ENCODE results near the gene MAN2A1. TPM values are rescaled to one million over a fixed set of nuclear protein-coding genes. Genes with fewer than 3 reads are reported as not detected.

MAN2A1 gene
- polyA plus RNA-seq, 2 of the 4 experiments (the other 2 are of a cell fraction): 15.8 to 51.5 TPM

DNA sequence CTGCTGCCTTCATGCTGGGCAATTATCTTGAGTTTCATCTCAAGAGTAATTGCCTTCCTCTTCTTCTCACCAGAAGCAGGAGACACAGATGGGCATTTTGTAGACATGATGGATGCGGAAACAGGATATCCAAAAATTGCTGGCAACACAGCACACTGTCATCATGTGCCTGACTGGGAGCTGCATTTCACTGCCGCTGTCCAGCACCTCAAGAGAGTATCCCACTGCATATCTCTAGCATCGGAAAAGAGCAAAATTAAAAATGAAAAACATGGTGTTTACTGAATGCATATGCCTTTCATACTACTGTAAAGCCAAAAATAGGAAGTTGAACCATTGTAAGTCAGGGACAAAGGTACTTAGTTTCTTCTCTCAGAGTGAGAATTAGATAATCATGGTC lies 210.7 kb downstream of the MAN2A1 start:
- DNase-seq (ENCODE audit: low read depth in 1 of 2, low spot score in 1 of 2) (no peak), FAIRE-seq (no peak), ATAC-seq (no peak)
- POLR2A ChIA-PET: no interaction called here
- Histone ChIP-seq H3K4me2 (no peak overlapping the region), H3K9me3 (no peaks in the 10 kb centered on the region), H3K4me1 (no peaks in the 10 kb centered on the region; the same call in 2 of the 3 replicates), H3K27ac (no peak overlapping the region), H3K4me3 (no peak overlapping the region)
- TF ChIP-seq, protein P1, sequence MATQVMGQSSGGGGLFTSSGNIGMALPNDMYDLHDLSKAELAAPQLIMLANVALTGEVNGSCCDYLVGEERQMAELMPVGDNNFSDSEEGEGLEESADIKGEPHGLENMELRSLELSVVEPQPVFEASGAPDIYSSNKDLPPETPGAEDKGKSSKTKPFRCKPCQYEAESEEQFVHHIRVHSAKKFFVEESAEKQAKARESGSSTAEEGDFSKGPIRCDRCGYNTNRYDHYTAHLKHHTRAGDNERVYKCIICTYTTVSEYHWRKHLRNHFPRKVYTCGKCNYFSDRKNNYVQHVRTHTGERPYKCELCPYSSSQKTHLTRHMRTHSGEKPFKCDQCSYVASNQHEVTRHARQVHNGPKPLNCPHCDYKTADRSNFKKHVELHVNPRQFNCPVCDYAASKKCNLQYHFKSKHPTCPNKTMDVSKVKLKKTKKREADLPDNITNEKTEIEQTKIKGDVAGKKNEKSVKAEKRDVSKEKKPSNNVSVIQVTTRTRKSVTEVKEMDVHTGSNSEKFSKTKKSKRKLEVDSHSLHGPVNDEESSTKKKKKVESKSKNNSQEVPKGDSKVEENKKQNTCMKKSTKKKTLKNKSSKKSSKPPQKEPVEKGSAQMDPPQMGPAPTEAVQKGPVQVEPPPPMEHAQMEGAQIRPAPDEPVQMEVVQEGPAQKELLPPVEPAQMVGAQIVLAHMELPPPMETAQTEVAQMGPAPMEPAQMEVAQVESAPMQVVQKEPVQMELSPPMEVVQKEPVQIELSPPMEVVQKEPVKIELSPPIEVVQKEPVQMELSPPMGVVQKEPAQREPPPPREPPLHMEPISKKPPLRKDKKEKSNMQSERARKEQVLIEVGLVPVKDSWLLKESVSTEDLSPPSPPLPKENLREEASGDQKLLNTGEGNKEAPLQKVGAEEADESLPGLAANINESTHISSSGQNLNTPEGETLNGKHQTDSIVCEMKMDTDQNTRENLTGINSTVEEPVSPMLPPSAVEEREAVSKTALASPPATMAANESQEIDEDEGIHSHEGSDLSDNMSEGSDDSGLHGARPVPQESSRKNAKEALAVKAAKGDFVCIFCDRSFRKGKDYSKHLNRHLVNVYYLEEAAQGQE (IDR thresholded peaks at IDR 0.05): peak; percentile 36; the same call in 1 of the 2 replicates
- no peak for TF ChIP-seq HDAC2 (IDR thresholded peaks at IDR 0.05)
- TF ChIP-seq FOSL2 (IDR thresholded peaks at IDR 0.05): no peak
- TF ChIP-seq FOSL2 (CRISPR knock-in tag; IDR thresholded peaks at IDR 0.05): no peak
- no peak for TF ChIP-seq CBX2 (IDR thresholded peaks at IDR 0.05; ENCODE audit: borderline replicate concordance, low read depth)
- WGBS (ENCODE audit: missing lambda C conversion rate): 76% methylated on average over 3 of the region's 3 CpGs
- CTCF ChIA-PET: interaction anchor here (1.2 kb wide), 1 partner anchor 12 kb away, joined by 3 read pairs; no protein-coding TSS in a partner anchor

DNA sequence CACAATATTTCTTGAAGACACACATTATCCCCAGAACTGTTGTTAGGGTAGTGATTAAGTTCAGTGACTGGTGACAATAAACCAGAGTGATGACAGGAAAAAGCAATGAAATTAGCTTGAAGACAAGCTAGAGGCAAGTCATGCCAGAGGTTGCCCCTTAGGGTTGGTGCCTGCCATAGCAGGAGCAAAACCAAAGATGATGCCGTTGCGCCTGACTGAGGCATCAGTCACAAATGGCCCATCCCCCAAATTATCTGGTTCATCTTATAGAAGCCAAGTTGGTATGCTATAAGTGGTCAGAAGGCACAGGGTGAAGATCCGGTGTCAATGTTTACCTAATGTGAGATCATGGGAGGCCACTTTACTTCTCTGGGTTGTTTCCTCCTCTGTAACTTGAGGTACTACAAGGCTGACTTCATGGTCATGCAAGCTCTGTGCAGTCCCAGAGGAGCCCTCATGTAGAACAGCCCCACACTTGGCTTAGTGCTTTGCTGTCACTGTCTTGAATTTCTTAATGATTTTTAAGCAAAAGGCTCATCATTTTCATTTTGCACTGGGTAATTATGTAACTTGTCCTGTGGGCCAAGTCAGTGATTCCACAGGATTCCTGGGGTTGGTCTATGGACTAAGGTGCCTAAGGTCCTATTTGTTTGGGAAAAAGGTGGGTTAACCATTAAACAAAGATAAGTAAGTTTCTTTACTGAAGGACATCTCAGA lies 211.3 kb downstream of the MAN2A1 start:
- Histone ChIP-seq H3K9me3 (no peaks in the 10 kb centered on the region), H3K4me2 (peak overlapping the region; percentile 33; the same call in 1 of the 3 replicates), H3K4me1 (no peaks in the 10 kb centered on the region; the same call in 2 of the 3 replicates), H3K27ac (no peak overlapping the region), H3K4me3 (no peak overlapping the region)
- POLR2A ChIA-PET: no interaction called here
- WGBS (ENCODE audit: missing lambda C conversion rate): 39% methylated on average over 3 of the region's 3 CpGs
- peak in 1 of 2 experiments; percentile 1 for DNase-seq (ENCODE audit: low read depth in 1 of 2, low spot score in 1 of 2)
- FAIRE-seq: no peak
- CTCF ChIA-PET: no interaction called here
- peak in 1 of 2 experiments; percentile 55; a peak in 2 of 6 replicates for ATAC-seq
- no peak for TF ChIP-seq GATA3 (IDR thresholded peaks at IDR 0.05; ENCODE audit: borderline replicate concordance)

DNA sequence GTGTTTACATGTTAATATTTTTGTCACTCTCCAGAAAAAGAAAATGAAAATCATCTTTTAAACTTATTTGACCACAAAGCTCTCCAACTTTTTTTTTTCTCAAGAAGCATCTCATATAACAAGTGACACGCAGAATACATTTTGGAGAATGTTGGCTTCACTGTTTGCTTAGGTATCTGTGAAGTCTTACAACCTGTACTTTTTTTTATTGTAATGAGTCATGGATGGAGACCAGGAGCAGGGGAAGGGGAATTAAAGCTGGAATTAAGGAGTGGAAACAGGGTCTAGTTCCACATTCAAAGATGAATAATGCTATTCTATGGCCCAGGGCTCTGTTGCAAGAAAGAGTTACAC lies 211.9 kb downstream of the MAN2A1 start:
- no peak overlapping the region for H3K27ac ChIP-seq
- no peaks in the 10 kb centered on the region for H3K9me3 ChIP-seq
- no peaks in the 10 kb centered on the region; the same call in 2 of the 3 replicates for H3K4me1 ChIP-seq
- peak overlapping the region; percentile 33; the same call in 1 of the 3 replicates for H3K4me2 ChIP-seq
- POLR2A ChIA-PET: no interaction called here
- WGBS (ENCODE audit: missing lambda C conversion rate): 3% methylated on average over 1 of the region's 1 CpG
- H3K4me3 ChIP-seq: no peak overlapping the region
- no peak for ATAC-seq
- no peak for DNase-seq (ENCODE audit: low read depth in 1 of 2, low spot score in 1 of 2)
- CTCF ChIA-PET: no interaction called here
- no peak for FAIRE-seq
- no peak for TF ChIP-seq HEYL (CRISPR knock-in tag; IDR thresholded peaks at IDR 0.05)
- TF ChIP-seq SREBF2 (IDR thresholded peaks at IDR 0.05): no peak

DNA sequence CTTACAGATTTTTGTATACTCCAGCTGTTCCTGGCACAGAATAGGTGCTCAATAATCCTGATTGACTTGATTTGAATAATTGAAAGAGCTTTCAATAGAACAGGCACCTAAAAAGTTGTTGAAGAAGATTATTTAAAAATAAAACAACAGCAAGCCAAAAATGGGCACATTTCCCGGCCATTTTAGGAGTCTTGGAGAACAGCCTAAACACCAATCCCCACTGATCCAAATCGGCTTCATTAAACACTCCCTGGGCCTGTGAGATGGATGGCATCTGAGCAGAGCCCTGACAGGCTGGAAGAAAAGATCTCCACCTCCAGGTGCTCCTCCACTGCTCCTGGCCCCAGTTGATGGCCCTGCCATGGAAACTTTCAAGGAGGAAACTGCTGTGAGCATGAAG lies 213.3 kb downstream of the MAN2A1 start:
- no peaks in the 10 kb centered on the region for H3K9me3 ChIP-seq
- H3K4me3 ChIP-seq: no peak overlapping the region
- TF ChIP-seq CBX8 (IDR thresholded peaks at IDR 0.05): no peak
- TF ChIP-seq ZC3H11A (IDR thresholded peaks at IDR 0.05): no peak
- no peak for TF ChIP-seq FOXS1 (CRISPR knock-in tag; IDR thresholded peaks at IDR 0.05)
- TF ChIP-seq PHF8 (IDR thresholded peaks at IDR 0.05; ENCODE audit: borderline replicate concordance, low read depth): no peak
- TF ChIP-seq, protein P2, sequence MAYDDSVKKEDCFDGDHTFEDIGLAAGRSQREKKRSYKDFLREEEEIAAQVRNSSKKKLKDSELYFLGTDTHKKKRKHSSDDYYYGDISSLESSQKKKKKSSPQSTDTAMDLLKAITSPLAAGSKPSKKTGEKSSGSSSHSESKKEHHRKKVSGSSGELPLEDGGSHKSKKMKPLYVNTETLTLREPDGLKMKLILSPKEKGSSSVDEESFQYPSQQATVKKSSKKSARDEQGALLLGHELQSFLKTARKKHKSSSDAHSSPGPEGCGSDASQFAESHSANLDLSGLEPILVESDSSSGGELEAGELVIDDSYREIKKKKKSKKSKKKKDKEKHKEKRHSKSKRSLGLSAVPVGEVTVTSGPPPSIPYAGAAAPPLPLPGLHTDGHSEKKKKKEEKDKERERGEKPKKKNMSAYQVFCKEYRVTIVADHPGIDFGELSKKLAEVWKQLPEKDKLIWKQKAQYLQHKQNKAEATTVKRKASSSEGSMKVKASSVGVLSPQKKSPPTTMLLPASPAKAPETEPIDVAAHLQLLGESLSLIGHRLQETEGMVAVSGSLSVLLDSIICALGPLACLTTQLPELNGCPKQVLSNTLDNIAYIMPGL (CRISPR knock-in tag; IDR thresholded peaks at IDR 0.05; ENCODE audit: borderline replicate concordance): no peak
- no peak for TF ChIP-seq EHMT2 (IDR thresholded peaks at IDR 0.05; ENCODE audit: low read depth)
- TF ChIP-seq POLR2AphosphoS2 (conservative IDR thresholded peaks at IDR 0.05; ENCODE audit: low read length): no peak
- TF ChIP-seq KDM1A (IDR thresholded peaks at IDR 0.05; ENCODE audit: low read depth): no peak
- TF ChIP-seq, protein P3, sequence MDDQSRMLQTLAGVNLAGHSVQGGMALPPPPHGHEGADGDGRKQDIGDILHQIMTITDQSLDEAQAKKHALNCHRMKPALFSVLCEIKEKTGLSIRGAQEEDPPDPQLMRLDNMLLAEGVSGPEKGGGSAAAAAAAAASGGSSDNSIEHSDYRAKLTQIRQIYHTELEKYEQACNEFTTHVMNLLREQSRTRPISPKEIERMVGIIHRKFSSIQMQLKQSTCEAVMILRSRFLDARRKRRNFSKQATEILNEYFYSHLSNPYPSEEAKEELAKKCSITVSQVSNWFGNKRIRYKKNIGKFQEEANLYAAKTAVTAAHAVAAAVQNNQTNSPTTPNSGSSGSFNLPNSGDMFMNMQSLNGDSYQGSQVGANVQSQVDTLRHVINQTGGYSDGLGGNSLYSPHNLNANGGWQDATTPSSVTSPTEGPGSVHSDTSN (IDR thresholded peaks at IDR 0.05): no peak
- no peak for TF ChIP-seq NPAS2 (CRISPR knock-in tag; IDR thresholded peaks at IDR 0.05; ENCODE audit: borderline replicate concordance)
- no peak for TF ChIP-seq TFCP2L1 (CRISPR knock-in tag; IDR thresholded peaks at IDR 0.05)
- TF ChIP-seq ESRRA (IDR thresholded peaks at IDR 0.05; ENCODE audit: borderline replicate concordance, low read length): no peak
- no peak for TF ChIP-seq KDM5A (IDR thresholded peaks at IDR 0.05)
- TF ChIP-seq, protein P4, sequence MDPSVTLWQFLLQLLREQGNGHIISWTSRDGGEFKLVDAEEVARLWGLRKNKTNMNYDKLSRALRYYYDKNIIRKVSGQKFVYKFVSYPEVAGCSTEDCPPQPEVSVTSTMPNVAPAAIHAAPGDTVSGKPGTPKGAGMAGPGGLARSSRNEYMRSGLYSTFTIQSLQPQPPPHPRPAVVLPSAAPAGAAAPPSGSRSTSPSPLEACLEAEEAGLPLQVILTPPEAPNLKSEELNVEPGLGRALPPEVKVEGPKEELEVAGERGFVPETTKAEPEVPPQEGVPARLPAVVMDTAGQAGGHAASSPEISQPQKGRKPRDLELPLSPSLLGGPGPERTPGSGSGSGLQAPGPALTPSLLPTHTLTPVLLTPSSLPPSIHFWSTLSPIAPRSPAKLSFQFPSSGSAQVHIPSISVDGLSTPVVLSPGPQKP (IDR thresholded peaks at IDR 0.05; ENCODE audit: low read depth, low read length): no peak
- ChIA-PET POLR2A (no interaction called here), CTCF (no interaction called here)
- no peak overlapping the region for H3K4me2 ChIP-seq
- FAIRE-seq: no peak
- H3K27ac ChIP-seq: no peak overlapping the region
- no peak for DNase-seq (ENCODE audit: low read depth in 1 of 2, low spot score in 1 of 2)
- WGBS (ENCODE audit: missing lambda C conversion rate): 4% methylated on average over 2 of the region's 2 CpGs
- no peaks in the 10 kb centered on the region; the same call in 2 of the 3 replicates for H3K4me1 ChIP-seq
- no peak for ATAC-seq
